Prostate gland (tissue), 2 donors: ENCODE data around the gene DDX31.

Experiments used
- POLR2AphosphoS5 ChIP-seq: sonication (generic); formaldehyde crosslinking; IDR thresholded peaks from one replicate; pipeline ENCODE4 v1.6.1; 2017; ENCODE audit warnings: antibody characterized with exemption
- TF ChIP-seq, protein P1 (sequence below), 4 experiments: fragments of 200-600 bp in 2 of 4; fragments of 450-650 bp in 2 of 4; sonication (generic) in 2 of 4; IDR thresholded peaks; 1 replicate in 3 of 4; 2 replicates in 1 of 4; pipeline ENCODE4 v1.5.1; 2016 to 2019; ENCODE audit warnings: antibody characterized with exemption in 4 of 4, mild to moderate bottlenecking in 2 of 4, moderate library complexity in 2 of 4

DNA sequence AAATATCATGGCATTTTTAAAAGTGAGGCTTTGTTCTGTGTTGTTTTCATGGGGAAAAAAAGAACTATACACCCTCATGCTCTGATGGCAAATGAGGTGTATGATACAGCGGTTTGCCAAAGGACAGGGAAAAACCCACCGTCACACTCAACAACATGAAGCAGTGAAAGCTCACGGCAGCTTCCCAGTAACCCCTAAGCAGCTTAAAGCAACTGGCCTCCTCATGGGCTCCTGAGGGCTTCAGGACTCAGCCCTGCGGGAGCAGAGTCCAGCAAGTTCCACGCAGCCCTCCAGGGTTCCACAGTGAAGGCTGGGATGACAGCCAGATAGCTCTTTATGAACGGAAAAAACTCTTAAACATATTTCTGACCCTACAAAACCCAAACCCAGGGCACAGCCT is 74.5 kb downstream of the DDX31 start:
- TF ChIP-seq, protein P1, sequence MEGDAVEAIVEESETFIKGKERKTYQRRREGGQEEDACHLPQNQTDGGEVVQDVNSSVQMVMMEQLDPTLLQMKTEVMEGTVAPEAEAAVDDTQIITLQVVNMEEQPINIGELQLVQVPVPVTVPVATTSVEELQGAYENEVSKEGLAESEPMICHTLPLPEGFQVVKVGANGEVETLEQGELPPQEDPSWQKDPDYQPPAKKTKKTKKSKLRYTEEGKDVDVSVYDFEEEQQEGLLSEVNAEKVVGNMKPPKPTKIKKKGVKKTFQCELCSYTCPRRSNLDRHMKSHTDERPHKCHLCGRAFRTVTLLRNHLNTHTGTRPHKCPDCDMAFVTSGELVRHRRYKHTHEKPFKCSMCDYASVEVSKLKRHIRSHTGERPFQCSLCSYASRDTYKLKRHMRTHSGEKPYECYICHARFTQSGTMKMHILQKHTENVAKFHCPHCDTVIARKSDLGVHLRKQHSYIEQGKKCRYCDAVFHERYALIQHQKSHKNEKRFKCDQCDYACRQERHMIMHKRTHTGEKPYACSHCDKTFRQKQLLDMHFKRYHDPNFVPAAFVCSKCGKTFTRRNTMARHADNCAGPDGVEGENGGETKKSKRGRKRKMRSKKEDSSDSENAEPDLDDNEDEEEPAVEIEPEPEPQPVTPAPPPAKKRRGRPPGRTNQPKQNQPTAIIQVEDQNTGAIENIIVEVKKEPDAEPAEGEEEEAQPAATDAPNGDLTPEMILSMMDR (IDR thresholded peaks at IDR 0.05) = no peak
- no peak for TF ChIP-seq POLR2AphosphoS5
